A549 (cell line): ENCODE measurements around the gene ASXL2. TPM values are rescaled to one million over a fixed set of nuclear protein-coding genes. Genes with fewer than 3 reads are reported as not detected.
A peak's percentile ranks its signal among the peaks of the same experiment; 100 is the strongest.

Experiments used
- ATAC-seq, 2 experiments: fragments of 200-7000 bp in 1 of 2; fragments of >200 bp in 1 of 2; cut with Nextera tagmentation in 1 of 2; cut with Tn5 transposase in 1 of 2; 3 replicates each; pipeline versions ENCODE4 v1.8.0 to v1.9.1; 2018 to 2020; ENCODE audit warnings: mild to moderate bottlenecking in 1 of 2, moderate library complexity in 1 of 2
- CTCF ChIA-PET: fragments of 300-600 bp; sonication (Branson Sonifier 250); formaldehyde crosslinking; extraction: SDS; loops from one replicate; lab custom pipeline; 2021; ENCODE audit warnings: antibody characterized with exemption, inconsistent platforms; lab: Yijun Ruan, JAX
- POLR2A ChIA-PET: fragments of 350-600 bp; formaldehyde crosslinking; extraction: SDS; loops from one replicate; lab custom pipeline; 2021; ENCODE audit warnings: antibody characterized with exemption, inconsistent platforms; lab: Yijun Ruan, JAX
- DNase-seq, 2 experiments: peaks; one replicate each; pipeline versions ENCODE4 v3.0.0 to v3.0.0-alpha.2; 2011 to 2016; ENCODE audit warnings: low read depth in 1 of 2, low spot score in 1 of 2
- FAIRE-seq: peaks from 2 replicates; lab custom pipeline; 2011; peaks lifted over from hg19 to GRCh38; lab: Jason Lieb, UNC
- H3K27ac ChIP-seq, 2 experiments: fragments of >200 bp; sonication (Bioruptor Twin); formaldehyde crosslinking; 3 replicates each; pipeline ENCODE4 v1.5.1; 2016 to 2017
- H3K4me1 ChIP-seq: fragments of >200 bp; sonication (Bioruptor Twin); formaldehyde crosslinking; 3 replicates; pipeline ENCODE4 v1.6.1; 2016
- H3K4me2 ChIP-seq: fragments of >200 bp; sonication (Bioruptor Twin); formaldehyde crosslinking; 3 replicates; pipeline ENCODE4 v1.6.1; 2016
- H3K4me3 ChIP-seq: fragments of >200 bp; sonication (Bioruptor Twin); formaldehyde crosslinking; 3 replicates; pipeline ENCODE4 v1.5.1; 2016
- H3K9me3 ChIP-seq: fragments of >200 bp; sonication (Bioruptor Twin); formaldehyde crosslinking; 3 replicates; pipeline ENCODE4 v1.6.1; 2016
- ATOH8 ChIP-seq: fragments of 250-450 bp; sonication (Bioruptor Pico); IDR thresholded peaks from 2 replicates; pipeline ENCODE4 v1.5.0; 2020; ENCODE audit warnings: low read depth, mild to moderate bottlenecking, moderate library complexity
- CHD2 ChIP-seq: fragments of 150-350 bp; IDR thresholded peaks from 2 replicates; pipeline ENCODE4 v1.6.1; 2014; ENCODE audit warnings: low read length; ENCODE audit not compliant: partially characterized antibody
- EHMT2 ChIP-seq: fragments of 200-600 bp; sonication (generic); IDR thresholded peaks from 2 replicates; pipeline ENCODE4 v1.6.1; 2016; ENCODE audit warnings: antibody characterized with exemption, low read depth, mild to moderate bottlenecking, moderate library complexity
- ELK1 ChIP-seq: fragments of 150-350 bp; IDR thresholded peaks from 2 replicates; pipeline ENCODE4 v1.6.1; 2014; ENCODE audit warnings: low read depth, mild to moderate bottlenecking, low read length
- FOSB ChIP-seq: fragments of 250-450 bp; sonication (Bioruptor Pico); IDR thresholded peaks from 2 replicates; pipeline ENCODE4 v1.5.0; 2020; ENCODE audit warnings: mild to moderate bottlenecking, moderate library complexity
- FOSL2 ChIP-seq, 2 experiments: fragments of 450-650 bp in 1 of 2; fragments of >200 bp in 1 of 2; sonication (Bioruptor Twin) in 1 of 2; formaldehyde crosslinking; IDR thresholded peaks; 2 replicates each; pipeline versions ENCODE4 v1.5.0 to v1.6.1; 2016 to 2020; ENCODE audit warnings: mild to moderate bottlenecking in 1 of 2, moderate library complexity in 1 of 2
- HDAC2 ChIP-seq: fragments of 200-600 bp; sonication (generic); IDR thresholded peaks from 2 replicates; pipeline ENCODE4 v1.6.1; 2016
- HES2 ChIP-seq: fragments of >200 bp; sonication (Bioruptor Twin); formaldehyde crosslinking; IDR thresholded peaks from 2 replicates; pipeline ENCODE4 v1.6.1; 2016
- JUNB ChIP-seq: fragments of >200 bp; sonication (Bioruptor Twin); formaldehyde crosslinking; IDR thresholded peaks from 2 replicates; pipeline ENCODE4 v1.6.1; 2016
- MAX ChIP-seq: IDR thresholded peaks from 2 replicates; pipeline ENCODE4 v1.6.1; 2012
- MAZ ChIP-seq: fragments of 150-350 bp; IDR thresholded peaks from 2 replicates; pipeline ENCODE4 v1.6.1; 2014; ENCODE audit warnings: antibody characterized with exemption, low read depth, low read length, borderline replicate concordance
- NFE2L2 ChIP-seq: fragments of 150-350 bp; conservative IDR thresholded peaks from 2 replicates; pipeline ENCODE4 v1.6.1; 2014; ENCODE audit warnings: low read length
- PHF8 ChIP-seq: fragments of 200-600 bp; sonication (generic); IDR thresholded peaks from 2 replicates; pipeline ENCODE4 v1.6.1; 2016; ENCODE audit warnings: low read depth, mild to moderate bottlenecking, antibody characterized with exemption, moderate library complexity, borderline replicate concordance
- POLR2A ChIP-seq: IDR thresholded peaks from 2 replicates; pipeline ENCODE4 v1.6.1; 2012; ENCODE audit warnings: mild to moderate bottlenecking, low read length
- RAD21 ChIP-seq, 2 experiments: fragments of >200 bp in 1 of 2; sonication (Bioruptor Twin) in 1 of 2; formaldehyde crosslinking in 1 of 2; IDR thresholded peaks in 1 of 2; conservative IDR thresholded peaks in 1 of 2; 2 replicates in 1 of 2; 3 replicates in 1 of 2; pipeline ENCODE4 v1.6.1; 2012 to 2018; ENCODE audit warnings: inconsistent platforms in 1 of 2
- RNF2 ChIP-seq: fragments of 200-600 bp; sonication (generic); IDR thresholded peaks from 2 replicates; pipeline ENCODE4 v1.6.1; 2016; ENCODE audit warnings: low read depth, mild to moderate bottlenecking, antibody characterized with exemption, moderate library complexity, borderline replicate concordance
- SMC3 ChIP-seq: fragments of >200 bp; sonication (Bioruptor Twin); formaldehyde crosslinking; IDR thresholded peaks from 3 replicates; pipeline ENCODE4 v1.6.1; 2018; ENCODE audit warnings: inconsistent platforms
- TFCP2L1 ChIP-seq: fragments of 250-450 bp; sonication (Bioruptor Pico); IDR thresholded peaks from 2 replicates; pipeline ENCODE4 v1.5.0; 2021; ENCODE audit warnings: mild to moderate bottlenecking
- TP53 ChIP-seq: fragments of 250-450 bp; sonication (Bioruptor Pico); IDR thresholded peaks from 2 replicates; pipeline ENCODE4 v1.5.0; 2021; ENCODE audit warnings: mild to moderate bottlenecking, moderate library complexity
- ZC3H11A ChIP-seq: fragments of 450-650 bp; IDR thresholded peaks from 2 replicates; pipeline ENCODE4 v1.6.1; 2014; ENCODE audit warnings: antibody characterized with exemption, mild to moderate bottlenecking
- ZFP36 ChIP-seq: fragments of 450-650 bp; IDR thresholded peaks from 2 replicates; pipeline ENCODE4 v1.6.1; 2014; ENCODE audit warnings: borderline replicate concordance; ENCODE audit not compliant: partially characterized antibody
- ZSCAN20 ChIP-seq: fragments of 250-450 bp; sonication (Bioruptor Pico); IDR thresholded peaks from 2 replicates; pipeline ENCODE4 v1.8.0; 2022; ENCODE audit warnings: mild to moderate bottlenecking, moderate library complexity
- WGBS: methylation state at CpG from one replicate; pipeline ENCODE4 v1.1.6; 2017; ENCODE audit errors: missing lambda C conversion rate; 5-methylcytosine and 5-hydroxymethylcytosine counted together
- polyA plus RNA-seq, 4 experiments: library from polyadenylated mRNA; depleted of rRNA in 3 of 4; stranded (reverse); fragments of >200 nt; fragmentation: RNase III in 1 of 4; extraction: RNeasy Plus Mini Kit Qiagen cat#74134 plus additional on column Dnase treatment in 1 of 4; gene quantifications; 2 replicates in 3 of 4; 3 replicates in 1 of 4; pipeline ENCODE4 v1.2.3, GENCODE V29; 2011 to 2017

ASXL2 gene
- polyA plus RNA-seq, 2 of the 4 experiments (the other 2 are of a cell fraction): 10.3 to 26.4 TPM

GRCh38 chr2:25885933-25886332, 7.6 kb upstream of the ASXL2 start:
- Histone ChIP-seq H3K9me3 (no peaks in the 10 kb centered on the region), H3K4me1 (peaks cover 12% of the 10 kb centered on the region), H3K4me3 (no peak overlapping the region), H3K27ac (peak overlapping the region in 1 of 2 experiments; percentile 54; a peak in 3 of 6 replicates), H3K4me2 (peak overlapping the region; percentile 30)
- FAIRE-seq (no peak), ATAC-seq (peak; percentile 96), DNase-seq (peak; percentile 75 to 78)
- 4% methylated on average over 2 of the region's 2 CpGs for WGBS
- ChIA-PET POLR2A (no interaction called here), CTCF (interaction anchor here (2.2 kb wide), 1 partner anchor 34 kb away, joined by 6 read pairs; no protein-coding TSS in a partner anchor)
- TF ChIP-seq NFE2L2 (no peak), MAX (peak; percentile 40; the same call in 1 of the 2 replicates), TP53 (no peak), FOSL2 (IDR thresholded peaks at IDR 0.05) (no peak; the same call in 1 of the 2 replicates), FOSL2 (CRISPR knock-in tag; IDR thresholded peaks at IDR 0.05) (peak; percentile 79), TFCP2L1 (CRISPR knock-in tag) (no peak), EHMT2 (peak; percentile 83), ZC3H11A (no peak), JUNB (peak; percentile 47; the same call in 1 of the 2 replicates)

- Histone ChIP-seq H3K4me2 (no peak overlapping the region), H3K27ac (no peak overlapping the region), H3K4me1 (peaks cover 23% of the 10 kb centered on the region), H3K9me3 (no peaks in the 10 kb centered on the region), H3K4me3 (no peak overlapping the region)
- CTCF ChIA-PET: interaction anchor here (0.6 to 2.3 kb wide), 3 partner anchors 10 to 593 kb away, joined by 3 to 8 read pairs (median 3); no protein-coding TSS in a partner anchor
- ATAC-seq: no peak
- FAIRE-seq: no peak
- no peak for DNase-seq
- 67% methylated on average over 4 of the region's 4 CpGs for WGBS
- TF ChIP-seq ZC3H11A (no peak), RAD21 (conservative IDR thresholded peaks at IDR 0.05 in 1 of 2, IDR thresholded peaks at IDR 0.05 in 1 of 2) (no peak), ZFP36 (no peak), JUNB (no peak)
- POLR2A ChIA-PET: no interaction called here
Observed at GRCh38 chr2:25881764-25882163, 3.5 kb upstream of the ASXL2 start.

- CTCF ChIA-PET: interaction anchor here (0.9 to 2.2 kb wide), 10 partner anchors 9 to 306 kb away, joined by 3 to 12 read pairs (median 4); no protein-coding TSS in a partner anchor
- TF ChIP-seq HDAC2 (no peak), ATOH8 (CRISPR knock-in tag) (no peak), ZSCAN20 (CRISPR knock-in tag) (no peak), ZFP36 (no peak), RAD21 (conservative IDR thresholded peaks at IDR 0.05 in 1 of 2, IDR thresholded peaks at IDR 0.05 in 1 of 2) (no peak), FOSL2 (IDR thresholded peaks at IDR 0.05) (no peak), FOSL2 (CRISPR knock-in tag; IDR thresholded peaks at IDR 0.05) (peak; percentile 60)
- ATAC-seq: 0 out of 6 replicates have a peak, but pooled peaks have one; percentile 1 to 14
- WGBS: 46% methylated on average over 5 of the region's 5 CpGs
- FAIRE-seq: no peak
- POLR2A ChIA-PET: interaction anchor here (0.7 to 1.5 kb wide), 16 partner anchors 8 to 466 kb away, joined by 3 to 11 read pairs (median 4); partner anchors contain the start of genes HADHA, HADHB and SELENOI
- peak overlapping the region; percentile 81 to 82 for H3K27ac ChIP-seq
- no peaks in the 10 kb centered on the region for H3K9me3 ChIP-seq
- peak overlapping the region; percentile 45 for H3K4me3 ChIP-seq
- DNase-seq: peak in 1 of 2 experiments; percentile 48
- peak overlapping the region; percentile 94 for H3K4me2 ChIP-seq
- H3K4me1 ChIP-seq: peaks cover 23% of the 10 kb centered on the region
Observed at GRCh38 chr2:25879133-25879730, 945 bp upstream of the ASXL2 start.

GRCh38 chr2:25877431-25878360, 591 bp downstream of the ASXL2 start:
- FAIRE-seq (no peak), ATAC-seq (peak; percentile 75 to 79), DNase-seq (peak; percentile 73 to 75)
- Histone ChIP-seq H3K27ac (peak overlapping the region; percentile 94), H3K9me3 (no peaks in the 10 kb centered on the region), H3K4me2 (peak overlapping the region; percentile 91), H3K4me3 (peak overlapping the region; percentile 67), H3K4me1 (peaks cover 23% of the 10 kb centered on the region)
- under 1% methylated on average over 64 of the region's 64 CpGs for WGBS
- ChIA-PET POLR2A (interaction anchor here (0.8 to 1.5 kb wide), 21 partner anchors 8 to 468 kb away, joined by 3 to 11 read pairs (median 4); partner anchors contain the start of genes HADHA, HADHB and SELENOI), CTCF (interaction anchor here (0.6 to 2.2 kb wide), 11 partner anchors 10 to 307 kb away, joined by 3 to 12 read pairs (median 4); no protein-coding TSS in a partner anchor)
- TF ChIP-seq ATOH8 (CRISPR knock-in tag) (no peak), RNF2 (no peak), HDAC2 (peak; percentile 65; the same call in 1 of the 2 replicates), PHF8 (peak; percentile 89; the same call in 1 of the 2 replicates), MAZ (no peak), SMC3 (no peak), CHD2 (no peak), ELK1 (no peak), FOSB (CRISPR knock-in tag) (no peak), POLR2A (peak; percentile 13; the same call in 1 of the 2 replicates), HES2 (no peak)
